ENCODE results near the gene PLXDC1.
A peak's percentile ranks its signal among the peaks of the same experiment; 100 is the strongest.

Gene PLXDC1

GRCh38 chr17:39097150-39097519, 54.3 kb downstream of the PLXDC1 start:
- no peak for DNase-seq (ENCODE audit: low read depth in 2 of 2)

DNA sequence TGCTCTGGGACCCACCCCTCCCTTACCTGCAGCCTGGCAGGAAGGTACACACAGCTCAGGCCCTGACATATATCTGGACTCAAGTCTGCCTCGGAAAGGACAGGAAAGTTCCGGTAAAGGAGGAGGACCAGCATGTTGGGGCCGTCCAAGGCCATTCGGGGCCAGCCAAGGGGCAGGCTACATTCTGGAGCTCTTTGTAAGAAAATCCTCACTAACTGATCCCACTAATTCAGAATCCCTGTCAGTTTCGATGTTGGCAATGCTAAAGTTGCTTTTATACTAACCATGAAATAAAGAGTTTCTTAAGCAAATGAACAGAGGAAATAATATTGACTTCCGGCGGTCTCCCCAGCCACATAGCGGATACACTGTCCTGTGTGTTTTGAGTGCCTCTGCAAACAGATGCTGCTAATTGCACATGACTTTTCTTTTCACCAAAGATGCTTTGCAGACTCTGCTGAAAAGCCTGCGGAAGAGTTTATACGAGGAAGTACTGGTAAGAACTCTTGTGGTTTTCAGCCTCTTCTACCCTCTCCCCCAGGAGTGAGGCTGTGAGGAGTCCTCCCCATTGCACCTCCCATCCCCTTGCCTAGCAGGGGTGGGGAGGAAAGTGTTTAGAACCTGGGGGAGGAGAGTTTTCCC, 54.8 kb downstream of the PLXDC1 start:
- DNase-seq (ENCODE audit: low read depth in 2 of 2) = no peak

- no peak for DNase-seq (ENCODE audit: low read depth in 2 of 2)
Observed at GRCh38 chr17:39095309-39095686, 56.1 kb downstream of the PLXDC1 start.

DNA sequence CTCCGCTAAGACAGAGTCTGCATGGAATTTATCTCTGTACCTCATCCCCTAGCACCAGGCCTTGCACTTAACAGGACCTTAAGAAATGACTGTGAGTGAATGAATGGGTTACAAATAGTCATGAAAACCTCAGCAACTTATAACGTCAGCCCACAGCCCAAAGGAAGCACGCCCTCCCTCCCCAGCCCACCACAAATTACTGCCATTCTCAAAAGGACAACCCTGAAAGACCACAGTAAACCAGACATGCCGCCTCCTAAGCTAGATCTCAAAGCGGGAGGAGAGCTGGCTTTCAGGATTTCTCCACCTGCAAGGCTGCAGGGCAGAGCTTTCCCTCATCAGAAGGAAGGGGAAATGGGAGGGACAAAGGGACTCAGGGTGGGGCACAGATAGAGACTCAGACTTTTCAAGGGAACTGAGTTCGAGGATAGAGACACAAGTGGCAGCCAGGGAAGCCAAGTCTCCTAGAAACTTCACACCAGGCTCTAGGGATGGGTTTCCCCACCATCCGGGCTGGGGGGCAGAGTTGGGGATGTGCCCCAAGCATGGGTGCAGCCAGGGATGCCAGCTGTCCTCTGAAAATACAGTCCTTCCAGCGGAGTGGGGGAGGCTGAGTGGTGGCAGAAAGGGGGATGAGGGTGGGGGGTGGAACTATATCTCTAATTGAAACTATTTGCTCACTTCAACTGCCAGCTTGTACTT, 56.7 kb downstream of the PLXDC1 start:
- no peak for DNase-seq (ENCODE audit: low read depth in 2 of 2)

DNA sequence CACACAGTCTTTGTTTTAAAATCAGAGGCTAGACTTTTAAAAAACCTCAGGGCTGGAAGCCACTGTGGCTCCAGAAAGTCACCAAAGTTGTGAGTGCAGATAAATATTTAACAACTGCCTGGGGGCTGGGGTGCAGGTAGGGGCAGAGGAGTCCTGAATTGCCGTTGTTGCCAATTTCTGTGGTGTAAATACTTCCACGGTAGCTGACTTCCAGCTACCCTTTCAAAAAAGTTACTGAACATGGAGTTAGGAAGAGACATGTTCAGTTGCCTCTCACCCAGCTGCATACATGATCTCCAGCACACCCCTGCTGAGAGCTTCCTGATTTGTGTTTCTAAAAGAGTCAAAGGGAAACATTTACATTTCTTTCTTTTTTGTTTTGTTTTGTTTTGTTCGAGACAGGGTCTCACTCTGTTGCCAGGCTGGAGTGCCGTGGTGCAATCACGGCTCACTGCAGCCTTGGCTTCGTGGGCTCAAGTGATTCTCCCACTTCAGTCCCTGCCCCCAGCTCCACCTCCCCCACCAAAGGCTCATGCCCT, 58.7 kb downstream of the PLXDC1 start:
- no peak for DNase-seq (ENCODE audit: low read depth in 2 of 2)

DNA sequence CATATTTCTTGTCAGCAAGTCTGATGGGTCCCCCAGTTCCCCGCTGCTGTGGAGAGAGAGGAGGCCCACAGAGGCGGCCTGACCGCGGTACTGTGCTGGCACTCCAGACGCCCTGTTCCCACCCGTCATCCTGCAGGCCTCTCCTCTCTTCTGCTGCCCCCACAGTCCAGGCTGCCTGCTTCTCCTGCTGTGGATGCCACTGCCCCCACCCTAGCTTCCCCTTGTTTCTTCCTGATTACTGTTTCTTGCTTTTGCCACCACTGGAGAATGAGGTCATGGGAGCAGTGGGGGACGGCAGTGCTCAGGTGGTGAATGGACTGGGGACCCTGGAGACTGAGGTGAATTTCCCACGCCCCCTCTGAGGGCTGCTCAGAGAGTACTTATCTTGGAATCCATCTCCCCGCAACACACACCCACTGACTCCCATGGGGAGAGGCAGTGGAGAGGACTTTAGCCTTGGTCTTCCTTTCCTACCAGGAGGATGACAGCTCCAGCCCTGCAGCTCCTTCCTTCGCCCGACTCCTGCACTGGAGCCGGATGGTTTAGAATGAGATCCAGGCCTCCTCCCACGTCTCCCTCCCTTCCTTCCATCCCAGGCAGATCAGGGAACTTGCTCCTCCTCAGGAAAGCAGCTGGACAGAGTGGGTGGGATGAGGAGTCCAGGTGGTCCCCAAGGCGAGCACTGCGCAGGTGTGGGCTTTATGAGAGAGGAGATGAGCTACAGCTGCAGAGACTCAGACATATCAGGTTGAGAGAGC, 60.4 kb downstream of the PLXDC1 start:
- DNase-seq (ENCODE audit: low read depth in 2 of 2) = no peak

- no peak for DNase-seq (ENCODE audit: low read depth in 2 of 2)
Observed at GRCh38 chr17:39090400-39090799, 61.0 kb downstream of the PLXDC1 start.

DNA sequence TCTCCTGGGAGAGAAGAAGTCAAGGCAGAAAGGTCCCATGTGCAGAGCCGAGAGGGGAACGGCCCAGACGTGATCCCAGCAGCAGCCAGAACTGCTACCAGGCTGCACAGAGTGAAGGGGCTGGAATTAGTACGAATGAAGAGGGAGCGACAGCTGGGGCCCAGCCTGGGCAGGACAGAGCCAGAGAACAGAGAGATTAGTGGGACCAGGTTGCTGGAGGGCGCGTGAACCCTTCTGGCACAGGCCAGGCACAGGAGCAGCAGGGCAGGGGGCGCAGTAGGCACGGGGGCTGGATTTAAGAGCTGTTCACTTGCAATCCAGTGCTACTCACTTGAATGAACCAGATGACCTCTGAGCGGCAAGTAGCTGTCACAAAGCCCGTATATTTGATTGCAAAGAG, 66.9 kb downstream of the PLXDC1 start:
- DNase-seq (ENCODE audit: low read depth in 2 of 2) = no peak

- no peak for DNase-seq (ENCODE audit: low read depth in 2 of 2)
Observed at GRCh38 chr17:39083270-39083669, 68.2 kb downstream of the PLXDC1 start.

DNA sequence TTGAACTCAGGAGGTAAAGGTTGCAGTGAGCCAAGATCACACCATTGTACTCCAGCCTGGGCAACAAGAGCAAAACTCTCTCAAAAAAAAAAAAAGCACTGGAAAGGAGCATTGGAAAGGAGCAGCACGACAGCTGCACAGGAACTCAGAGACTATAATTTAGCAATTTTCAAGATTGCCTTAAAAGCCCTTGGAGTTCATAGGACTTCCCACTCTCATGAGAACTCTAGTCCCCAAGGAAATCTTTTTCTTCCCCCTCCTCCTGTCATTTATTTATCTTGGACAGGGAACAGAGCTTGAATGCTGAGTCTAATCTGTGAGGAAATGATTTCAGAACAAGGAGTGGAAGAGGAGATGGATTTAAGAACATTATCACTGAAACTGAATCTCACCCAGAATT, 69.0 kb downstream of the PLXDC1 start:
- DNase-seq (ENCODE audit: low read depth in 2 of 2) = peak; percentile 32 to 37

DNA sequence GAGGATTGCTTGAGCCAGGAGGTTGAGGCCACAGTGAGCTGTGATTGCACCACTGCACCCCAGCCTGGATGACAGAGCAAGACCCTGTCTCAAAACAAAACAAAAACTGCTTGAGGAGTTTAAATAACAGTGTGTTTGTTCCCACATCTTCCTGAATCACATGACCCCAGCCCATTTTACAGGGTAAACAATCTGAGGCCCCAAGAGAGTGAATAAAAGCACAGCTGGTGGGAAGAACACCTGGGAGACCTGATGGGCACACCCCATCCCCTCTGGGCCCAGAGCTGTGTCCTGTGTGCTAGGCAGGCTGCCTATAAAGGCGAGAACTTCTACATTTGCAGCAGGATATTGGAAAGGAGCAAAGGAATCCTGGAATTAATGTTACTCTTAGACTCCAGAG, 69.6 kb downstream of the PLXDC1 start:
- DNase-seq (ENCODE audit: low read depth in 2 of 2) = no peak

DNA sequence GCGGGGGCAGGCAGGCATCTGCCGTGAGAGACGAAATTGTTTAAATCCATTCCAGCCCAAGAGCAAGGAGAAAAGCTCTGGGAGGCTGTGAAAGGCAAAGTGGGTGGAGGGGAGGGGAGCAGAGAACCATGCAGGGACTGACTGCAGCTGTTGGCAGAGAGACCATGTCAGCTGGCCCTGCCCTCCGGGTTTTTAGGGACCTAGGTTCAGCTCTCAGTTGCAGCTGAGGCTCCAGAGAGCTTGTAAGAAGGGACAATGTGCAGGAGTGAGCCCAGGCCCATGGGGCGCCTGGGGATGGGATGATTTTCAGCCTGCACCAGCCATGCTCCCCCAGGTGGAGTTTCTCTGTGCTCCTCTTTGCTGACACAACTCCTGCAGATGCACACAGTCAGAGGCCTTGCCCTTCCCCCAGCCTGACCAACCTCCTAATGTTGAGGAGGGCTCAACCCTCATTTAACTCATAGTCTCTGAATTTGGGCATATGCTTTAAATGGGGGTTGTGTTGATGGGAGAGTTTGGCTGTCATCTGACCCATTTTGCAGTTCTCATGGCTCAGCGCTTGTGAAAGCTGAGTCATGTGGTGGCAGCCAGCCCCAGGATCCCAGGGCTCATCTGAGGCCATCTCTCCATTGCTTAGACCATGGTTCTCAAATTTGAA, 70.9 kb downstream of the PLXDC1 start:
- DNase-seq (ENCODE audit: low read depth in 2 of 2) = no peak

GRCh38 chr17:39079836-39080235, 71.6 kb downstream of the PLXDC1 start:
- DNase-seq (ENCODE audit: low read depth in 2 of 2) = no peak

- DNase-seq (ENCODE audit: low read depth in 2 of 2) = no peak
Observed at GRCh38 chr17:39077866-39078265, 73.6 kb downstream of the PLXDC1 start.

GRCh38 chr17:39077252-39077651, 74.2 kb downstream of the PLXDC1 start:
- DNase-seq (ENCODE audit: low read depth in 2 of 2) = no peak

GRCh38 chr17:39074676-39075075, 76.8 kb downstream of the PLXDC1 start:
- no peak for DNase-seq (ENCODE audit: low read depth in 2 of 2)

DNA sequence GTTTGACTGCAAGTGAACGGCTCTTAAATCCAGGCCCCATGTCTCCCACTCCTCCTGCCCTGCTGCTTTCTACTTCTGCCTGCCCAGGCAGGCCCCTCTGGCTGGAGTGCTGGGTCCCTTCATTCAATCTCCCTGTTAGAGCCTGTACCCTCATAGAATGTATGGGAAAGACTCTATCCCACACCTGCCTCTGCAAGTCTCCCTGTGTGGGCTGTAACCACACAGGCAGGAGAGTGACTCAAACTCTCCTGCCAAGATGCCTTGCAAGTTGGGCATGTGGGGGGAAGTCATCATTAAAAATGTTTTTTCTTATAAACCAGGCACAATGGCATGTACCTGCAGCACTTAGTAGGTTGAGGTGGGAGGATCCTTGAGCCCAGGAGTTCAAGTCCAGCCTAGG, 77.5 kb downstream of the PLXDC1 start:
- DNase-seq (ENCODE audit: low read depth in 2 of 2) = no peak

- no peak for DNase-seq (ENCODE audit: low read depth in 2 of 2)
Observed at GRCh38 chr17:39073353-39073752, 78.1 kb downstream of the PLXDC1 start.

DNA sequence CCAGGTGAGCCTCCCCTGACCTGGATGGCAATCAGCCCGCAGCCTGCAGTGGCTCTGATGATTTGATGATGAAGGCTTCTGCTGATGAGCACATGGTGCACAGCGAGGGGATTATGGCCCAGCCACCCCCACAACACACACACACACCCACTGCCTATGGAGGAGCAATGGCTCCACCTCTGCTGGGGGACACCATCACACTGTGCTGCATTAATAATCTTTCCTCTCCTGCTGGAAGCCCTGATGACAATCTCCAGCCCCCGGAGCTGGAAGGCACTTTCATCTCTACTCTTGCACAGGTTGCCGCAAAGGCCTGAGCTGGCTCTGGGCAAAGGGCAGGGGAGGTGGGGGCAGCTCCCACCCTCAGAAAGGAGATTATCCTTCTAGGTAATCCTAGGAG, 79.9 kb downstream of the PLXDC1 start:
- no peak for DNase-seq (ENCODE audit: low read depth in 2 of 2)

DNA sequence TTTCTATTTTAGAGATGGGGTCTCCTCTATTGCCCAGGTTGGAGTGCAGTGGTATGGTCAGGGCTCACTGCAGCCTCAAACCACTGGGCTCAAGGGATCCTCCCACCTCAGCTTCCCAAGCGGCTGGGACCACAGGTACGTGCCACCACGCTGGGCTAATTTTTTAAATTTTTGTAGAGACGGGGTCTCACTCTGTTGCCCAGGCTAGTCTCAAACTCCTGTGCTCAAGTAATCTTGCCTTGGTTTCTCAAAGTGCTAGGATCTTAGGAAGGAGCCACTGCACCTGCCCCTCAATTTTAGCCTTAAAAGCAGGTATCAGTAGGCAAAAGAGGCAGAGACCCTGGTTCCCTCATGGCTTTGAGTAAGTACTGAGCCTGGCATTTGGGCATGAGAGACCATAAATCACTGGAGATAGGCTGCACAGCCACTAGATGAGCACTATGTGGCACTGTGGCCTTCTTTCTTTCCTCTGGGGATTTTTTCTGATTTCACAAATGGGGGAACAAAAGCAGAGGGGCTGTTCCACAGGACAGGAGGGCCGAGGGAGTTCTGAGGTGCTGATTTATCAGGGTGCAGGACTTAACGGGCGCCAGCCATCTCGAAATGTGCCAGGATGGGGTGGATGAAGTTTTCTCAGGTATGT, 82.2 kb downstream of the PLXDC1 start:
- DNase-seq (ENCODE audit: low read depth in 2 of 2) = no peak

GRCh38 chr17:39064819-39065218, 86.6 kb downstream of the PLXDC1 start:
- DNase-seq (ENCODE audit: low read depth in 2 of 2) = no peak

DNA sequence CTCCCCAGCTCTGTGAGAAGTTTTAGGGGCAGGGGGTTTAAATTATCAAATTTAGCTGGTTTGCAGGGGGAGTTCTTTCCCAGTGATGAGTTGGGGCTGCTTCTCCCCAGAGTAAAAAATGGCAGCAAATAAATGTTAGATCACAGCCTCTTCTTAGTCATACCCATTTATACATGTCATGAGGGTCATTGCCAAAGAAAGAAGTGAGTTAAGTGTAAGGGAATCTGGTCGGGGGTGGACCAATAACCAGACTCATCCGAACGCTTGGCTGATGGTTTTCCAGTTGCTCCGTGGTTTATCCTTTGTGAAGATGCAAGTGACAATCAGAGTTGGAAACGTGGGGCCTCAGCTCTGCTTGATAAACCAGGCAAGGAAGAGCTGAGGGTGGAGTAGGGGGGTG, 87.1 kb downstream of the PLXDC1 start:
- DNase-seq (ENCODE audit: low read depth in 2 of 2) = peak in 1 of 2 experiments; percentile 52
